Ammon's horn (tissue), 1 donor: Measurements from ENCODE around the gene GBE1.
A peak's percentile ranks its signal among the peaks of the same experiment; 100 is the strongest.
"Not testable (repeated sequence)": the region's sequence is repeated elsewhere in the genome, so short reads cannot be mapped to it uniquely, and the experiment has no call there.

Source experiments
- DNase-seq: peaks from one replicate; pipeline ENCODE4 v3.0.0-alpha.2; 2016; ENCODE audit warnings: low spot score

The GBE1 gene

DNA sequence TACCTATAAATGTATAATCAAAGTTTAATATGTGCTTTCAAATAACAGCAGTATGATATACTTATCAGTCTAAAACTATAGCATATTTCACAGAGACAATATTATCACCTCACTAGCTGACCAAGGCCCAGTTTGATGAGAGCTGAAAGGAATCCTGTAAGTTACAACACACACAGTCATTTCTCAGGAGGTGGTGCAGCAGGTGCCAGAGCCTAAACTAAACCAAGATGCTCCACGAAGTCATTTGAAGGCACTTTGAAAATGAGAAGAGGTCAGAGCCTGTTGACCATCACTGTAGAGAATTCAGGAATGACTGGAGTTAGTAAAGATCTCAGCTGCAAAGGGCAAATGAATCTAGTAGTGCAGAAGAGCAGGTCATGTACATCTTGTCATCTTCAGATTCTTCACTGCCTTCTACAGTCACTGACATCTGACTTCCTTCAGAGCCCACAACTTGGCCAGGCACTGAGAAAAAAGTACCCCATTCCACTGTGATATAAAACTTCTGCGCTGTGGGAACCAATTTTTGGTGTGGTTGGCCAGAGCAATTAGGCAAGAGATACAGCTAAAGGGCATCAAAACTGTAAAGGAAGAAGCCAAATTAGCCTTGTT lies 7.9 kb downstream of the GBE1 start:
- DNase-seq: no peak

GRCh38 chr3:81752604-81753003 lies 8.8 kb downstream of the GBE1 start:
- no peak for DNase-seq

DNA sequence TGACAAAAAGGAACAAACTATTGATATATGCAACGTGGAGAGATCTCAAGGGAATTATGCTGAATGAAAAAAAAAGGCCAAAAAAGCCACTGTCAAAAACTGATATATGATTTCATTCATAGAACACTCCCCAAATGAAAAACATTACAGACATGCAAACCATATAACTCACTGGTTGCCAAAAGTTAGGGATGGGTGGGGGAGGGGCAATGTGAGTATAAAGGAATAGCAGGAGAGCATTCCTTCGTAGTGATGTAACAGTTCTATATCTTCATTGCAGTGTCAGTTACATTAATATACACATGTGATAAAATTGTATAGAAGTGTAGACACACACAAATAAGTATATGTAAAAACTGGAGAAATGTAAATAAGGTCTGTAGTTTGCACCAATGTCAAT lies 12.2 kb downstream of the GBE1 start:
- no peak for DNase-seq

DNA sequence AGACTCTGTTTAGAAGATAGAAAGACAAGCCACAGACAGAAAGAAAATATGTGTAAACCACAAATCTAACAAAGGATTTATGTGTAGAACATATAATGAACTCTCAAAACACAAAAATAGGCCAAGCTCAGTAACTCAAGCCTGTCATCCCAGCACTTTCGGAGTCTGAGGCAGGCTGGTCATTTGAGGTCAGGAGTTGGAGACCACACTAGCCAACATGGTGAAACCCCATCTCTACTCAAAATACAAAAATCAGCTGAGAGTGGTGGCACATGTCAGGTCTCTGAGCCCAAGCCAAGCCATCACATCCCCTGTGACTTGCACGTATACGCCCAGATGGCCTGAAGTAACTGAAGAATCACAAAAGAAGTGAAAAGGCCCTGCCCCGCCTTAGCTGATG lies 14.2 kb downstream of the GBE1 start:
- DNase-seq: not testable (repeated sequence)

DNA sequence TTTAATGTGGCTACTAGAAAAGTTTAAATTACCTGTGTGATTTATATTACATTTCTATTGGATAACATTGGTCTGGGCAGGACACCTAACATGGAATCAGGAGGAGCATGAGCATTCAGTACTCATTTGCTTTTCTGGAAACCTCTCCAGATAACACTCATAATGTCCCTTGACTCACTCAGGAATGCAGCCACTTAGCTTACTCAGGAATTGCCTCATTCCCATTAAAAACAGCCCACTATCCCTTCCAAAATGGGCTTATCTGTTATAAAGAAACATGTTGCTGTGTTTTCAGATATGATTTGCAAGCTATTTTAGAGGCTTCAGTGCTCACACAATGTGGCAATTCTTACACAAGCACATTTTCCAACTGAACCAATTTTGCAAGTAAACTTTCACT lies 17.1 kb downstream of the GBE1 start:
- DNase-seq: peak; percentile 32

DNA sequence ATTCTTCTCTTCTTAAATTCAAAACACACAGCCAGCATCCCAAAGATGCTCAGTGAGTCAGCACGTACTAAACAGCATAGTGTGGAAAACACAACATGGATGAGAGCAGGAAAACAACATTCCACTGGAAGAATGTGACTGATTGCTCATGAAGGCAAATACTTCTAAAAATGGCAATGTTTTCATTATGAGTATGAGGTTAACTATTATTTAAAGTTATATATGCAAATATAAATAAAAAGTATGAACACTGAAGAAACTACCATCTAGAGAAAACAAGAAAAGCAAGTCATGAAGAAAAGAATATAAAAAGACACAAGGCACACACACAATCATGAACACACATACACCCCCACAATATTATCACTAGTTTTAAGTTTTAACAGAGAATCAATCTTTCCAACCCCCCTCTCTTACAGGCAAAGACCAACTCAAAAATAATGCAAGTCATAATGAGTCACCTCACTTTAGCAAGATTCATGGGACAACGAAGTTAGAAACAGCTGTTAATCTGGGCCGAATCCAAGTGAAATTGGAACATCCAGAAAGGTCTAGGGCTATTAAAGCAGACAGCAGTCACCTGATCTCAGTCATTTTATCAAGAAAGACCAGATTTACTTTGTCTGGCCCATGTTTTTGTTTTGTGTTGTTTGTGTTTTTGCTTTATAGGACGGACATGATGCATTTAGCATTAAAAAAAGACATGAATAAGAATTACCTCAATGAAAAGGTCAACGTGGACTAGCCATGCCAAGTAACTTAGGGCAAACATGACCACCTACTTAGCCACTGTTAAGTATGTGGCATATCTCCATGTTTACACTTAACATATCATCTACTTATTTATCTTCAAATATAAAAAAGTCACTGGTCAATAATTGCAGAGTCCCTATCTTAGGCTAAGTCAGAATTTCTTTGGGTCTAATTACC lies 18.1 kb downstream of the GBE1 start:
- no peak for DNase-seq

- no peak for DNase-seq
These were observed 18.9 kb downstream of the GBE1 start for GRCh38 chr3:81742581-81742980.

GRCh38 chr3:81741216-81741615 lies 20.2 kb downstream of the GBE1 start:
- DNase-seq: no peak

- no peak for DNase-seq
These were observed 20.7 kb downstream of the GBE1 start for GRCh38 chr3:81740731-81741130.

DNA sequence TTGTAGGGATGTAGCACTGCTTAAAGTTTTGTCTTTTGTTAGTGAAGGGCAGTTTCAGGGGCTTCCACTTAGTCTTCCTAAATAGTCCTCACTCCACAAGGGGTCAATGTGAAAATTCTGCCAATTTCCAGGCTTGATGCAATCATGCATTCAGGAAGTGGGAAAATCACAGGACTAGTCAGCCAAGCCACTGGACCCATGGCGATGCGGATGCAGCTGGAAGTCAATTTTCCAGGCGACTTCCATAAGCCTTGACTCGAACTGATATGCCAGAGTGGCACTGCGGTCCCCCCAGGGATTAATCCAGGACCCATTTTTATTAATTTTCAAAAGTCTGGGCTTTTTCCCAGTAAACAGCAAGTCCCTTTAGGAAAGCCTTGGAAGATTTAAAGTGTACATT lies 26.1 kb downstream of the GBE1 start:
- DNase-seq: no peak

DNA sequence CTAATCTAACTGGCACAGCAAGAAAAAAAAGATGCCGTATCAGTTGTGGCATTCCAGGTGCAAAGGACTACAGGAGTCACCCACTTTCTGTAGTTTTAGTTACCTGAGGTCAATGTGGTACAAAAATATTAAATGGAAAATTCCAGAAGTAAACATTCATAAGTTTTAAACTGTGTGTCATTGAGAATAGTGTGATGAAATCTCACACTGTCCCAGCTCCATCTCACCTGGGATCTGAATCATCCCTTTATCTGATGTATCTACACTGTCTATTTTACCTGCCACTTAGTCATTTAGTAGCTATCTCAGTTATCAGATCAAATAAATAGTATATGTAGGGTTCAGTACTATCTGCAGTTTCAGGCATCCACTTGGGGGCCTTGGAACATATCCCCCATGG lies 26.7 kb downstream of the GBE1 start:
- DNase-seq: no peak

- DNase-seq: no peak
These were observed 28.8 kb downstream of the GBE1 start for GRCh38 chr3:81732642-81733041.

DNA sequence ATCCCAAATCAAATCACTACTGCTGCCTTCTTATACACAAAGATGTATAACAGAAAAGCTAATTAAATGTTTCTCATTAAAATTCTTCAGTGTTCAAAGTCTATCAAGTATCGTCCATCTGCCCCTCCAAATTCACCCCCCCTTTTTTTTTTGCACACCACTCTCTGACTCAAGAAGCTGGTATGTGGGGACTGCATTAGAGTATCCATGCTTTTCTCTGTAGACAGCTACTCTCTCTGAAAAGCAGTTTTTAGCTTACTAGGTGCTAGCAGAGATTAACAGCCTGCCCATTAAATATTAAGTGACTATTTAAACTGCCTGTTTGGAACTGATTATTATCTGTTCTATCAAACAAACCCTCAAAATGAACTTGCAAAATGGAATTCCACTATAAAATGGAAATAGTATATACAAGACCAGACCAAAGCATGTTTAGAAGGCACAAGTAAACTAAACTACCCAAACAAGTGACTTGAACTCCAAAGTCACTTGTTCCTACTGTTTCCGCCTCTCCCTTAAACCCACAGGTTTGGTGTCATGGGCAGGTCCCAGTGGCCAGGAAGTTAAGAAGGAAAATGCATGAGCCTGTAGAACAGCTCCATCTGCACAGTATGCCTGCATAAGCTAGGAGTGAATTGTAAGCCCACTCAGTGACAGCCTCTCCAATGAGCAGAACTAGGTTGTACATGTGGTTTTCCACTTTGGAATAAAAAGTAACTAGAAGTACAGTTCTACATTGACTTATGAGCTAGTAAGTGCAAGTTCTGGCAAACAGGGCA lies 32.5 kb downstream of the GBE1 start:
- DNase-seq: no peak

- no peak for DNase-seq
These were observed 34.7 kb downstream of the GBE1 start for GRCh38 chr3:81726735-81727134.

DNA sequence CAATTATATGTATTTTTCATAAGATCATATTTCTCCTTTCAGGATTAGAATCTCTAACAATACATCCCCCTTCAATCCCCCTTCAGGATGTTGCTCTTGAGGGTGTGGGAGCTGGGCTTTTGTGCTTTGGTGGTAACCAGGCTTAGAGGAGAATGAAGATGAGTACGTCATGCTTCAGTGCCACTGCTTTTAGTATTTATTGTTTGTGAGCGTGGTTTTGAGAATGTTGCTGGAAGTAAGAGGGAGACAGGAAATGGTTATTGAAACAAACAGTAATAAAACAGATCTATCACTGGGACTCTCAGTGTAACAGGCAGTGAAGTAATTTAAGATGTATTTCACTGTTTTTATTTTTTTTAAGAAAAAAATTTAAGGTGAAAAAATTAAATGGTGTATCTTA lies 35.3 kb downstream of the GBE1 start:
- no peak for DNase-seq

DNA sequence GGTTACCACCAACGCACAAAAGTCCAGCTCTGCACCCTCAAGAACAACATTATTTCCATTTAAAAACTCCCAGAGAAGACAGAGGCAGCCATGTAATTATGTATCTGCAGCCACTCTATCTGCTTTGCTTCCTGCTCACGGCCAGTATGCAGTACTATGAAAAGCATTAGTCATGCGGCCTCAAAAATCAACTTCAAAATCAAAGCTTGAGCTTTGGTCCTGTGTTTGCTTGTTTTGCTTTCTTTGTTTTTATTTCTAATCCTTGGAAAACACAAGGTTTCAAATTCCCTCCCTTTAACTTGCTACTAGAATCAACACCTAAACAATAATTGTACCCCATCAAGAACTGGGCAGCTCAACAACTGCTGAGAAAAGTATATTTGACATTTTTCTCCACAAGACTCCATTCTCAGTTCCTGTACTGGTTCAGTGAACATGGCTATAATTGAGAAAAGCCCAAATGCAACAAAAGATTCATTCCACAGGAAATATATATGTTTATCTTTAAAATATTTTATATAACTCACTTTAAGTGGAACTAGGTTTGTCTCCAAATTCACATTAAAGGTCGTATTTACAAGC lies 37.6 kb downstream of the GBE1 start:
- peak; percentile 28 for DNase-seq

DNA sequence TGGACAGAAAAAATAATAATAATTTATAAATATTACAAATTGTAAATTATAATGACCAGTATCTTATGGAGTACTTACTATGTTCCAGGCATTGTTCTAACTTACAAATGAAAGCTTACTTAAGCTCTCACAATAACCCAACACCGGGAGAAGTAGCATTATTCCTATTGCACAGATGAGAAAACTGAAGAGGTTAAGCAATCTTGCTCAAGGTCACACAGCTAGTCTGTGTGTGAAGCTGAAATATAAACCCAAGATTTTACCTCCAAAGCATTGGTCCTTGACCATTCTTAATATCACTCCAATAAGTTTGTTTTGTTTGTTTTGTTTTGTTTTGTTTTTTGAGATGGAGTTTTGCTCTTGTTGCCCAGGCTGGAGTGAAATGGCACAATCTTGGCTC lies 43.1 kb downstream of the GBE1 start:
- DNase-seq: no peak

GRCh38 chr3:81716870-81717509 lies 44.5 kb downstream of the GBE1 start:
- no peak for DNase-seq

DNA sequence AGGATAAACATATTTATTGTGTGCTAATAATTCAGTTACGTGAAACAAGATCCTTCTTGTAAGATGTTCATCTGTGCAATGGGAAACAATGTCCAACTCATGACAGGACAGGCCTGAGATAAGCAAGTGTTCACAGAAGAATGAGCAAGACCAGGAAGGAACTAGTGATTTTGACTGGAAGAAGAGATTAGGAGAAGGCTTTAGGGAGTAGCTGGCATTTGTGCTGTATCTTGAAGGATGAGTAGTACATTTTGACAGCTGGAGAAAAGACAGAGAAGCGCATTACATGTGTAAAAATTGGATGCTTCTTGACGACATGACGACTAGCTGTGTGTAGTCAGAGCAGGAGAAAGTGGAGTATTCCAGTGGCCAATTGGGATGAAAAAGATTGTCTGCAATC lies 48.4 kb downstream of the GBE1 start:
- DNase-seq: no peak

DNA sequence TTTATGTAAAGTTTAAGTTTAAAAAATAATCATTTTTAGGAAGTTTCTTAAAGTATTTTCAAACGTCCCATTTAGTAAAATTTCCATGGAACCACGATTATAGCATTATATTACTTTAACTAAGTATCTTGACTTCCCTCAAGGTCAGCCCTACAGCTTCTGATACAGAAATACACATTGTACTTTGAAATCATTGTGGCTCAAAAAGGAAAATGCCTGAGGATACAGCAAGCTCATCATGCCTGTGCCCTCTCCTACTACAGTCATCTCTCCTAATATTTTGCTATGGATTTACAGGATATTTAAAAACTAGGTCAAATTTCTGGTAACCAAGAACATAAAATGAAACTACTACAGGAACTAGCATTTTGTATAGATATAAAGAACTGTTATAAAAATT lies 51.8 kb downstream of the GBE1 start:
- DNase-seq: no peak

GRCh38 chr3:81707996-81708395 lies 53.4 kb downstream of the GBE1 start:
- DNase-seq: no peak

DNA sequence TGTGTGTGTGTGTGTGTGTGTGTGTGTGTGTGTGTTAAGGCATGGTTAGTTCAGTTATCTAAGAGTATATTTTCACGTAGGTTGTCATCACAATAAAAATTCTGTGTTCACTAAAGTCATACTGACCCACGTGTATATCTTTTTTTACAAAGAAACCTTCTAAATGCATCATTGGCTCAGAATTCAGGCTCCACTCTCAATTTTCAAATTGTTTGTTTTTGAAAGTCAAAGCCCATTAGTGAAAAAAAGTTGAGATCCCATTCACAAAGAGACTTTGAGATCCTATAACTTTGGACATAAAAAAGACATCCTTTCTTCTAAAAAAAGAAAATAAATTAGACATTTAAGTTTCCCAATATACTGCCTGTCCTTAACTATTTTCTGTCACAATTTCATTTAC lies 59.3 kb downstream of the GBE1 start:
- no peak for DNase-seq
